Measurements from ENCODE around the gene MAP4K1. TPM values are rescaled to one million over a fixed set of nuclear protein-coding genes. Genes with fewer than 3 reads are reported as not detected.

The MAP4K1 gene
- total RNA-seq, 1 experiment from 2014 or later, result 0.10 TPM

- no peak for DNase-seq (ENCODE audit: extremely low read depth, low read depth)
Observed at GRCh38 chr19:38549061-38549460, 68.7 kb downstream of the MAP4K1 start.

GRCh38 chr19:38547421-38547820 is 70.3 kb downstream of the MAP4K1 start:
- DNase-seq (ENCODE audit: extremely low read depth, low read depth), result no peak

- no peak for DNase-seq (ENCODE audit: extremely low read depth, low read depth)
Observed at GRCh38 chr19:38545596-38545995, 72.2 kb downstream of the MAP4K1 start.

- no peak for DNase-seq (ENCODE audit: extremely low read depth, low read depth)
Observed at GRCh38 chr19:38544569-38545315, 73.0 kb downstream of the MAP4K1 start.

- peak; percentile 65 for DNase-seq (ENCODE audit: extremely low read depth, low read depth)
Observed at GRCh38 chr19:38543807-38544568, 73.8 kb downstream of the MAP4K1 start.

- no peak for DNase-seq (ENCODE audit: extremely low read depth, low read depth)
Observed at GRCh38 chr19:38543286-38543806, 74.4 kb downstream of the MAP4K1 start.

- DNase-seq (ENCODE audit: extremely low read depth, low read depth), result no peak
Observed at GRCh38 chr19:38542040-38542439, 75.7 kb downstream of the MAP4K1 start.

GRCh38 chr19:38539751-38540150 is 78.0 kb downstream of the MAP4K1 start:
- no peak for DNase-seq (ENCODE audit: extremely low read depth, low read depth)

GRCh38 chr19:38538793-38539528 is 78.8 kb downstream of the MAP4K1 start:
- DNase-seq (ENCODE audit: extremely low read depth, low read depth), result no peak

GRCh38 chr19:38538386-38538785 is 79.4 kb downstream of the MAP4K1 start:
- DNase-seq (ENCODE audit: extremely low read depth, low read depth), result no peak

Other genes with a start within 250 kb of the MAP4K1 start
- 155 and 167 TPM in 2 replicates for gene PSMD8, start 243.4 kb downstream of the MAP4K1 start, total RNA-seq (2014; rRNA removed; shearing (Covaris generic))
- gene GGN, start 229.9 kb downstream of the MAP4K1 start, total RNA-seq (2014; rRNA removed; shearing (Covaris generic)), result 0.17 TPM in 1 of 2 replicates, not detected in the other
- 0.29 and 0.97 TPM in 2 replicates for gene SPRED3, start 229.3 kb downstream of the MAP4K1 start, total RNA-seq (2014; rRNA removed; shearing (Covaris generic))
- 12.1 and 12.5 TPM in 2 replicates for gene FAM98C, start 214.9 kb downstream of the MAP4K1 start, total RNA-seq (2014; rRNA removed; shearing (Covaris generic))
- gene RASGRP4, start 191.7 kb downstream of the MAP4K1 start, total RNA-seq (2014; rRNA removed; shearing (Covaris generic)), result not detected in 2 replicates
- 0.12 and 1.1 TPM in 2 replicates for gene RYR1, start 184.3 kb downstream of the MAP4K1 start, total RNA-seq (2014; rRNA removed; shearing (Covaris generic))
- 194 and 195 TPM in 2 replicates for gene EIF3K, start 1.2 kb upstream of the MAP4K1 start, total RNA-seq (2014; rRNA removed; shearing (Covaris generic))
- gene ACTN4, start 29.7 kb upstream of the MAP4K1 start, total RNA-seq (2014; rRNA removed; shearing (Covaris generic)), result 145 and 155 TPM in 2 replicates
- gene CAPN12, start 126.5 kb upstream of the MAP4K1 start, total RNA-seq (2014; rRNA removed; shearing (Covaris generic)), result 0.15 and 0.92 TPM in 2 replicates
- not detected in 2 replicates for gene LGALS7, start 155.6 kb upstream of the MAP4K1 start, total RNA-seq (2014; rRNA removed; shearing (Covaris generic))
- gene LGALS7B, start 171.2 kb upstream of the MAP4K1 start, total RNA-seq (2014; rRNA removed; shearing (Covaris generic)), result not detected in 2 replicates
- not detected in 2 replicates for gene LGALS4, start 195.0 kb upstream of the MAP4K1 start, total RNA-seq (2014; rRNA removed; shearing (Covaris generic))
- 63.2 and 80.0 TPM in 2 replicates for gene ECH1, start 213.8 kb upstream of the MAP4K1 start, total RNA-seq (2014; rRNA removed; shearing (Covaris generic))
- gene HNRNPL, start 232.0 kb upstream of the MAP4K1 start, total RNA-seq (2014; rRNA removed; shearing (Covaris generic)), result 236 and 238 TPM in 2 replicates